ENCODE data around the gene TMEM190.
A peak's percentile ranks its signal among the peaks of the same experiment; 100 is the strongest.
"Not testable (repeated sequence)": the region's sequence is repeated elsewhere in the genome, so short reads cannot be mapped to it uniquely, and the experiment has no call there.

The TMEM190 gene

GRCh38 chr19:55408533-55408872, 31.9 kb downstream of the TMEM190 start:
- Histone ChIP-seq H4K8ac (ENCODE audit: low read depth, low read length) (peak overlapping the region; percentile 97), H4K12ac (ENCODE audit: low read depth, low read length) (peak overlapping the region; percentile 95), H2BK5ac (ENCODE audit: low read depth, low read length, poor library complexity) (peak overlapping the region; percentile 87)

GRCh38 chr19:55409179-55409578, 32.6 kb downstream of the TMEM190 start:
- not testable (repeated sequence) for H2BK12ac ChIP-seq (ENCODE audit: low read length); H3K18ac ChIP-seq (ENCODE audit: low read length); H3K14ac ChIP-seq (ENCODE audit: low read length); H3K23ac ChIP-seq (ENCODE audit: low read length); H2BK5ac ChIP-seq (ENCODE audit: low read depth, low read length, poor library complexity); H3K4ac ChIP-seq (ENCODE audit: low read depth, low read length); H3K9me3 ChIP-seq (ENCODE audit: insufficient read depth, low read depth, low read length); H3K4me2 ChIP-seq (ENCODE audit: low read length); H3K27me3 ChIP-seq (ENCODE audit: insufficient read depth, low read length); DNase-seq; H3K27ac ChIP-seq (ENCODE audit: low read depth, low read length); H2BK120ac ChIP-seq (ENCODE audit: insufficient read depth, low read length, poor library complexity); H3K9ac ChIP-seq (ENCODE audit: low read length); H4K12ac ChIP-seq (ENCODE audit: low read depth, low read length); H2AK5ac ChIP-seq (ENCODE audit: low read length); H2AFZ ChIP-seq (ENCODE audit: insufficient read depth, low read length, poor library complexity); H4K8ac ChIP-seq (ENCODE audit: low read depth, low read length); H3K4me3 ChIP-seq (ENCODE audit: low read depth, low read length); H4K91ac ChIP-seq (ENCODE audit: low read depth, low read length)
- Histone ChIP-seq H3K36me3 (ENCODE audit: control insufficient read depth in 1 of 2, insufficient read depth in 2 of 2, low read length in 2 of 2) (peaks cover 19 to 21% of the 10 kb centered on the region in 2 experiments), H3K79me2 (ENCODE audit: control insufficient read depth, insufficient read depth, low read length, poor library complexity) (peaks cover 18% of the 10 kb centered on the region), H3K79me1 (ENCODE audit: low read length) (peaks cover 12% of the 10 kb centered on the region), H3K4me1 (ENCODE audit: control insufficient read depth in 1 of 2, insufficient read depth in 2 of 2, low read length in 2 of 2) (peaks cover 12 to 19% of the 10 kb centered on the region in 2 experiments)
- no CpG with 5 or more reads among the region's 8 CpGs for WGBS (ENCODE audit: extremely low coverage, insufficient coverage, insufficient read length)

More at GRCh38 chr19:55408533-55408872, 31.9 kb downstream of the TMEM190 start:
- H3K4ac ChIP-seq (ENCODE audit: low read depth, low read length), result peak overlapping the region; percentile 78
- peak overlapping the region; percentile 91 for H3K18ac ChIP-seq (ENCODE audit: low read length)
- H3K79me2 ChIP-seq (ENCODE audit: control insufficient read depth, insufficient read depth, low read length, poor library complexity), result peaks cover 18% of the 10 kb centered on the region
- peak overlapping the region; percentile 82 for H2AFZ ChIP-seq (ENCODE audit: insufficient read depth, low read length, poor library complexity)
- no peaks in the 10 kb centered on the region for H3K27me3 ChIP-seq (ENCODE audit: insufficient read depth, low read length)
- H3K4me1 ChIP-seq (ENCODE audit: control insufficient read depth in 1 of 2, insufficient read depth in 2 of 2, low read length in 2 of 2), result peaks cover 12 to 19% of the 10 kb centered on the region in 2 experiments
- peak overlapping the region; percentile 95 for H2AK5ac ChIP-seq (ENCODE audit: low read length)
- H3K4me3 ChIP-seq (ENCODE audit: low read depth, low read length), result no peak overlapping the region
- peak overlapping the region; percentile 37 for H3K9ac ChIP-seq (ENCODE audit: low read length)
- H3K79me1 ChIP-seq (ENCODE audit: low read length), result peaks cover 12% of the 10 kb centered on the region
- peaks cover 22 to 26% of the 10 kb centered on the region in 2 experiments for H3K36me3 ChIP-seq (ENCODE audit: control insufficient read depth in 1 of 2, insufficient read depth in 2 of 2, low read length in 2 of 2)
- WGBS (ENCODE audit: extremely low coverage, insufficient coverage, insufficient read length), result no CpG with 5 or more reads among the region's 9 CpGs
- peak overlapping the region; percentile 96 for H3K14ac ChIP-seq (ENCODE audit: low read length)
- peak overlapping the region; percentile 89 for H2BK120ac ChIP-seq (ENCODE audit: insufficient read depth, low read length, poor library complexity)
- DNase-seq, result no peak
- H3K27ac ChIP-seq (ENCODE audit: low read depth, low read length), result peak overlapping the region; percentile 68
- peak overlapping the region; percentile 33 for H2BK12ac ChIP-seq (ENCODE audit: low read length)
- no peak overlapping the region for H3K23ac ChIP-seq (ENCODE audit: low read length)
- H3K9me3 ChIP-seq (ENCODE audit: insufficient read depth, low read depth, low read length), result peaks cover 4% of the 10 kb centered on the region
- H4K91ac ChIP-seq (ENCODE audit: low read depth, low read length), result peak overlapping the region; percentile 97
- peak overlapping the region; percentile 60 for H3K4me2 ChIP-seq (ENCODE audit: low read length)

GRCh38 chr19:55410168-55410567, 33.5 kb downstream of the TMEM190 start:
- no peak overlapping the region for H4K12ac ChIP-seq (ENCODE audit: low read depth, low read length)
- WGBS (ENCODE audit: extremely low coverage, insufficient coverage, insufficient read length), result no CpG with 5 or more reads among the region's 2 CpGs
- no peak overlapping the region for H2AFZ ChIP-seq (ENCODE audit: insufficient read depth, low read length, poor library complexity)
- peaks cover 13 to 16% of the 10 kb centered on the region in 2 experiments for H3K36me3 ChIP-seq (ENCODE audit: control insufficient read depth in 1 of 2, insufficient read depth in 2 of 2, low read length in 2 of 2)
- H3K18ac ChIP-seq (ENCODE audit: low read length), result no peak overlapping the region
- no peak for DNase-seq
- no peak overlapping the region for H2AK5ac ChIP-seq (ENCODE audit: low read length)
- H3K14ac ChIP-seq (ENCODE audit: low read length), result no peak overlapping the region
- no peak overlapping the region for H4K8ac ChIP-seq (ENCODE audit: low read depth, low read length)
- no peak overlapping the region for H3K4me3 ChIP-seq (ENCODE audit: low read depth, low read length)
- H3K9ac ChIP-seq (ENCODE audit: low read length), result no peak overlapping the region
- H3K27me3 ChIP-seq (ENCODE audit: insufficient read depth, low read length), result no peaks in the 10 kb centered on the region
- no peak overlapping the region for H3K4me2 ChIP-seq (ENCODE audit: low read length)
- no peak overlapping the region for H2BK12ac ChIP-seq (ENCODE audit: low read length)
- no peak overlapping the region for H2BK120ac ChIP-seq (ENCODE audit: insufficient read depth, low read length, poor library complexity)
- H3K79me2 ChIP-seq (ENCODE audit: control insufficient read depth, insufficient read depth, low read length, poor library complexity), result peaks cover 18% of the 10 kb centered on the region
- H3K4ac ChIP-seq (ENCODE audit: low read depth, low read length), result no peak overlapping the region
- H3K9me3 ChIP-seq (ENCODE audit: insufficient read depth, low read depth, low read length), result peaks cover 4% of the 10 kb centered on the region
- H2BK5ac ChIP-seq (ENCODE audit: low read depth, low read length, poor library complexity), result no peak overlapping the region
- no peak overlapping the region for H3K27ac ChIP-seq (ENCODE audit: low read depth, low read length)
- H3K23ac ChIP-seq (ENCODE audit: low read length), result no peak overlapping the region
- H3K4me1 ChIP-seq (ENCODE audit: control insufficient read depth in 1 of 2, insufficient read depth in 2 of 2, low read length in 2 of 2), result peaks cover 12 to 19% of the 10 kb centered on the region in 2 experiments
- H3K79me1 ChIP-seq (ENCODE audit: low read length), result peaks cover 12% of the 10 kb centered on the region
- no peak overlapping the region for H4K91ac ChIP-seq (ENCODE audit: low read depth, low read length)

- no peak overlapping the region for H2BK5ac ChIP-seq (ENCODE audit: low read depth, low read length, poor library complexity)
- peak; percentile 53 to 86 for DNase-seq
- no peak overlapping the region for H2BK120ac ChIP-seq (ENCODE audit: insufficient read depth, low read length, poor library complexity)
- no peak overlapping the region for H2BK12ac ChIP-seq (ENCODE audit: low read length)
- no peak overlapping the region for H3K4ac ChIP-seq (ENCODE audit: low read depth, low read length)
- WGBS (ENCODE audit: extremely low coverage, insufficient coverage, insufficient read length), result no CpG with 5 or more reads among the region's 7 CpGs
- no peak overlapping the region for H4K12ac ChIP-seq (ENCODE audit: low read depth, low read length)
- H3K79me1 ChIP-seq (ENCODE audit: low read length), result no peaks in the 10 kb centered on the region
- H3K79me2 ChIP-seq (ENCODE audit: control insufficient read depth, insufficient read depth, low read length, poor library complexity), result no peaks in the 10 kb centered on the region
- no peak overlapping the region for H3K9ac ChIP-seq (ENCODE audit: low read length)
- no peaks in the 10 kb centered on the region for H3K4me1 ChIP-seq (ENCODE audit: control insufficient read depth in 1 of 2, insufficient read depth in 2 of 2, low read length in 2 of 2)
- H4K91ac ChIP-seq (ENCODE audit: low read depth, low read length), result no peak overlapping the region
- H3K4me3 ChIP-seq (ENCODE audit: low read depth, low read length), result no peak overlapping the region
- no peak overlapping the region for H3K23ac ChIP-seq (ENCODE audit: low read length)
- no peak overlapping the region for H3K27ac ChIP-seq (ENCODE audit: low read depth, low read length)
- no peaks in the 10 kb centered on the region for H3K36me3 ChIP-seq (ENCODE audit: control insufficient read depth in 1 of 2, insufficient read depth in 2 of 2, low read length in 2 of 2)
- no peak overlapping the region for H3K4me2 ChIP-seq (ENCODE audit: low read length)
- H2AFZ ChIP-seq (ENCODE audit: insufficient read depth, low read length, poor library complexity), result no peak overlapping the region
- H3K27me3 ChIP-seq (ENCODE audit: insufficient read depth, low read length), result no peaks in the 10 kb centered on the region
- H4K8ac ChIP-seq (ENCODE audit: low read depth, low read length), result no peak overlapping the region
- H2AK5ac ChIP-seq (ENCODE audit: low read length), result no peak overlapping the region
- H3K9me3 ChIP-seq (ENCODE audit: insufficient read depth, low read depth, low read length), result no peaks in the 10 kb centered on the region
- H3K18ac ChIP-seq (ENCODE audit: low read length), result no peak overlapping the region
- H3K14ac ChIP-seq (ENCODE audit: low read length), result no peak overlapping the region
Measured at GRCh38 chr19:55418185-55418584, 41.6 kb downstream of the TMEM190 start.
